ENCODE results near the gene OR51B4. TPM values are rescaled to one million over a fixed set of nuclear protein-coding genes. Genes with fewer than 3 reads are reported as not detected.

The OR51B4 gene
- total and polyA plus RNA-seq, 2 experiments from 2014 or later = not detected

DNA sequence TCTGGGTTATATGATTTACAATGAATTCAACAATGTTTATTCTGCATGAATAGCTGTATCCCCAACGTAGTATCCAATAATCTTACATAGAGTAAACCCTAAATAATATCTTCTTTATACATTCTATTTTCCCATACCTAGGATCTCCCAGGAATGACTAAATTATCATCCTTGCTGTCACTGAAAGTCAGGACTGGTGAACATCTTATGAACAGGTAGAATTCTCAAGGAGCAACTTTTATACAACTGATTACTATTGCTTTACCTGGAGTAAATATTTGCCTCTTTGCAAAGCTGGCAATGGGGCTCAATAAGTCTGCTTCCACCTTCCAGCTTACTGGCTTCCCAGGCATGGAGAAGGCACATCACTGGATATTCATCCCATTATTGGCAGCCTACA, 49.5 kb upstream of the OR51B4 start, which contains the start of gene OR51B6:
OR51B6 (plus strand) TSS at position 301 of the 400 bp plus-strand sequence; CDS start at position 301, 0 bp downstream.
- Histone ChIP-seq H3K27me3 (ENCODE audit: insufficient read depth) (no peaks in the 10 kb centered on the region), H3K9me2 (ENCODE audit: insufficient read depth) (peaks cover 3% of the 10 kb centered on the region; the same call in 1 of the 2 replicates), H3K4me2 (no peak within 1 kb of the TSS), H3K79me2 (replicated peaks; ENCODE audit: insufficient read depth) (no peaks in the 10 kb centered on the region), H3K36me3 (ENCODE audit: insufficient read depth) (no peaks in the 10 kb centered on the region), H3K4me1 (ENCODE audit: insufficient read depth) (peaks cover 18% of the 10 kb centered on the region), H4K20me1 (replicated peaks; ENCODE audit: insufficient read depth) (no peaks in the 10 kb centered on the region), H3K27ac (ENCODE audit: low read depth) (no peak within 1 kb of the TSS), H3K4me3 (no peak within 1 kb of the TSS), H2AFZ (no peak within 1 kb of the TSS), H3F3A (replicated peaks; ENCODE audit: low read depth) (no peaks in the 10 kb centered on the region)
- ATAC-seq = no peak
- H3K9me3 Mint-ChIP-seq = no peaks in the 10 kb centered on the region
- H3K27me3 Mint-ChIP-seq (ENCODE audit: insufficient read depth, low read depth, poor library complexity) = no peaks in the 10 kb centered on the region
- no peak for DNase-seq (ENCODE audit: low spot score)
- H3K36me3 Mint-ChIP-seq (ENCODE audit: low read depth) = no peaks in the 10 kb centered on the region
- H3K4me3 Mint-ChIP-seq = no peak within 1 kb of the TSS
- no peak within 1 kb of the TSS for H3K27ac Mint-ChIP-seq
- peaks cover 21% of the 10 kb centered on the region for H3K4me1 Mint-ChIP-seq
- TF ChIP-seq, protein P1, sequence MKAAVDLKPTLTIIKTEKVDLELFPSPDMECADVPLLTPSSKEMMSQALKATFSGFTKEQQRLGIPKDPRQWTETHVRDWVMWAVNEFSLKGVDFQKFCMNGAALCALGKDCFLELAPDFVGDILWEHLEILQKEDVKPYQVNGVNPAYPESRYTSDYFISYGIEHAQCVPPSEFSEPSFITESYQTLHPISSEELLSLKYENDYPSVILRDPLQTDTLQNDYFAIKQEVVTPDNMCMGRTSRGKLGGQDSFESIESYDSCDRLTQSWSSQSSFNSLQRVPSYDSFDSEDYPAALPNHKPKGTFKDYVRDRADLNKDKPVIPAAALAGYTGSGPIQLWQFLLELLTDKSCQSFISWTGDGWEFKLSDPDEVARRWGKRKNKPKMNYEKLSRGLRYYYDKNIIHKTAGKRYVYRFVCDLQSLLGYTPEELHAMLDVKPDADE (IDR thresholded peaks at IDR 0.05) = no peak
- TF ChIP-seq CREB1 (CRISPR knock-in tag; IDR thresholded peaks at IDR 0.05; ENCODE audit: low read depth) (no peak), NANOG (IDR thresholded peaks at IDR 0.05; ENCODE audit: borderline replicate concordance) (no peak), EZH2 (IDR thresholded peaks at IDR 0.05; ENCODE audit: low read depth, unreplicated experiment) (no peak), EZH2phosphoT487 (IDR thresholded peaks at IDR 0.05; ENCODE audit: unreplicated experiment) (no peak), ZNF462 (CRISPR knock-in tag; IDR thresholded peaks at IDR 0.05) (no peak), STAT1 (IDR thresholded peaks at IDR 0.05; ENCODE audit: unreplicated experiment) (no peak), CTCF (conservative IDR thresholded peaks at IDR 0.05; ENCODE audit: low read depth in 2 of 2) (no peak), JUNB (IDR thresholded peaks at IDR 0.05; ENCODE audit: unreplicated experiment) (no peak), ZNF331 (CRISPR knock-in tag; IDR thresholded peaks at IDR 0.05; ENCODE audit: low read depth) (no peak), ZNF114 (CRISPR knock-in tag; IDR thresholded peaks at IDR 0.05) (no peak), REST (IDR thresholded peaks at IDR 0.05; ENCODE audit: unreplicated experiment) (no peak), POLR2AphosphoS5 (IDR thresholded peaks at IDR 0.05; ENCODE audit: low read depth) (no peak)
